Suppressor macrophage treated with lipopolysaccharide for 1 hour (primary cell): Measurements from ENCODE around the gene ZNF865.

Experiments
- DNase-seq, 3 donors: peaks; one replicate each; pipeline ENCODE4 v3.0.0-alpha.2; 2020 to 2022

ZNF865 gene

DNA sequence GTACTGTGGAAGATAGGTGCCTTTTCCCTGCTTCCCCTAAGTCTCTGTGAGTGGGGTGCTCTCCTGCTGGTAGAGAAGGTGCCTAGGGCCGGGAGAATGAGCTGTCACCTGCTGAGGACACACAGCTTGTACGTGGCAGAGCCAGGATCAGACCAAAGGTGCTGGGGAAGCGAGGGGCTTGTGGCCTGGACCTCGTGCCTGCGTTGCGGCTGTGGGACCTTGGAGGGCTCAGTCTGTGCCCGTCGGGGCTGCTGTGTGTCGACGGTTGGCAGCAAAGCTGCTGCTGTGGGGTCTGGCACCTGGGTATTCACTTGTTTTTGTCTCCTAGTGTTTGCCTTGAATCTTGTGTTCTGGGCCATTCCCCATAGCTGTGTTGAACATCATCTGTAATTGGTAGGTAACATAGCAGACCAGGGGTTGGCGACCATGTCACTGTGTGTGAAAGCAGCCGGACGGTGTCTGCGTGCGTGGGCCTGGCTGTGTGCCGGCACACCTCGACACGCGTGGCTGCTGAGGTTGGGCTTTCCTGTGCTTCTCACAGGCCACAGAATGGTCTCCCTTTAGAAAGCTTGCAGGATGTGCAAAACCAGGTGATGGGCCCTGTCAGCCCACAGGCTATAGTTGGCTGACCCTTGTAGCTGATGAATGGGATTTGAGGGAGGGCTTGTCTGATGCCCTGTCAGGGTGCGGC lies 58.5 kb downstream of the ZNF865 start:
- DNase-seq: no peak

DNA sequence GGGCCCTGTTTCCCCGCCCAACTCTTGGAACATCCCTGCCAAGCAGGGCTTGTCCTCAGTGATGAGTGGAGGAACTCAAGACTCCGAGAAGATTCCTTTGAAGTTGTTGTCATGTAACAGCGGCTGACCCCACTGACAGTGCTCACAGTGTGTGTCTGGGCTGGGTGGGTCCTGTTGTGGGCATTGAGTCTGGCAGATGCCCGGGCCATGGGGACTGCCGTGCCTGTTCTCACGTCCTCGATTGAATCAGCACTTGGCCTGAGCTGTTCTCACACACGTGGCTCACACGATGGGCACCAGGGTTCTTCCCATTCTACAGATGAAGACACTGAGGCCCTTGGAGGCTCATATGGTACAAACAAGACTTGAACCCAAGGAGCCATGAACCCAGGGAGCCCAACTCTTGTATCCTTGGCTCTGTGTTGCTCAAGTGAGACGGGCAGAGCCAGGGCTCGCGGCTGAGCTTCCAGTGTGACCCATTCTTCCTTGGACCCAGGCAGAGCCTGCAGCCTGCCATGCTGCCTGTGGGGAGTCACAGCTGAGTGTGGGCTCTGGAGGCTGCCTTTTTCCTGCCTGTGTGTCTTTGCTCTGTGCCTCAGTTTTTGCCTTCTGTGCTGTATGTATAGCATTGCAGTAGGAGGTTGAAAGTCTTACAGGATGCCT lies 61.0 kb downstream of the ZNF865 start:
- no peak for DNase-seq
